Neural progenitor cell (in vitro differentiated cells): Measurements from ENCODE around the gene TBL1X. TPM values are rescaled to one million over a fixed set of nuclear protein-coding genes. Genes with fewer than 3 reads are reported as not detected.

Source experiments
- DNase-seq: peaks from one replicate; pipeline ENCODE4 v3.0.0-alpha.2; 2016; ENCODE audit warnings: low spot score
- H2AFZ ChIP-seq: fragments of 200-600 bp; sonication (generic); replicated peaks from 2 replicates; pipeline ENCODE4 v1.6.1; 2016; ENCODE audit warnings: antibody characterized with exemption
- H3F3A ChIP-seq: fragments of 200-600 bp; sonication (generic); 2 replicates; pipeline ENCODE4 v1.6.1; 2016; ENCODE audit warnings: antibody characterized with exemption, low read depth
- H3K27ac ChIP-seq: fragments of 200-600 bp; sonication (generic); 2 replicates; pipeline ENCODE4 v1.5.1; 2016; ENCODE audit warnings: mild to moderate bottlenecking
- H3K27me3 ChIP-seq: fragments of 200-600 bp; sonication (generic); 2 replicates; pipeline ENCODE4 v1.6.1; 2016; ENCODE audit warnings: mild to moderate bottlenecking, moderate library complexity
- H3K36me3 ChIP-seq: fragments of 200-600 bp; sonication (generic); 2 replicates; pipeline ENCODE4 v1.5.1; 2016
- H3K4me1 ChIP-seq: fragments of 200-600 bp; sonication (generic); 2 replicates; pipeline ENCODE4 v1.6.1; 2016; ENCODE audit warnings: mixed run types
- H3K4me2 ChIP-seq: fragments of 200-600 bp; sonication (generic); 2 replicates; pipeline ENCODE4 v1.6.1; 2016
- H3K4me3 ChIP-seq: fragments of 200-600 bp; sonication (generic); 2 replicates; pipeline ENCODE4 v1.5.1; 2016
- H3K79me2 ChIP-seq: fragments of 200-600 bp; sonication (generic); 2 replicates; pipeline ENCODE4 v1.6.1; 2016; ENCODE audit warnings: low read depth
- H3K9ac ChIP-seq: fragments of 200-600 bp; sonication (generic); 2 replicates; pipeline ENCODE4 v1.6.1; 2016
- H3K9me3 ChIP-seq: fragments of 200-600 bp; sonication (generic); 2 replicates; pipeline ENCODE4 v1.5.1; 2016; ENCODE audit warnings: low read depth
- H4K20me1 ChIP-seq: fragments of 200-600 bp; sonication (generic); 2 replicates; pipeline ENCODE4 v1.6.1; 2016; ENCODE audit warnings: low read depth
- H3K27ac Mint-ChIP-seq: 3 replicates; pipeline ENCODE4 v1.8.0; 2021; ENCODE audit warnings: mixed read lengths
- H3K27me3 Mint-ChIP-seq: 2 replicates; pipeline ENCODE4 v1.8.0; 2022; ENCODE audit warnings: low read depth, mild to moderate bottlenecking, inconsistent platforms, moderate library complexity, mixed read lengths; ENCODE audit not compliant: insufficient read depth
- H3K36me3 Mint-ChIP-seq: 3 replicates; pipeline ENCODE4 v1.8.0; 2021; ENCODE audit warnings: mixed read lengths
- H3K4me1 Mint-ChIP-seq: 3 replicates; pipeline ENCODE4 v1.8.0; 2021; ENCODE audit warnings: mixed read lengths
- H3K4me3 Mint-ChIP-seq: 3 replicates; pipeline ENCODE4 v1.8.0; 2021; ENCODE audit warnings: mild to moderate bottlenecking, moderate library complexity, mixed read lengths
- H3K9me3 Mint-ChIP-seq: 3 replicates; pipeline ENCODE4 v1.8.0; 2020; ENCODE audit warnings: mixed read lengths
- CTCF ChIP-seq: fragments of 200-600 bp; sonication (generic); IDR thresholded peaks from 2 replicates; pipeline ENCODE4 v1.5.1; 2017; ENCODE audit warnings: antibody characterized with exemption, mild to moderate bottlenecking
- EZH2 ChIP-seq: fragments of 200-600 bp; sonication (generic); IDR thresholded peaks from 2 replicates; pipeline ENCODE4 v1.6.1; 2017; ENCODE audit warnings: antibody characterized with exemption, mild to moderate bottlenecking, moderate library complexity
- EZH2phosphoT487 ChIP-seq: fragments of 200-600 bp; sonication (generic); IDR thresholded peaks from 2 replicates; pipeline ENCODE4 v1.6.1; 2017; ENCODE audit warnings: antibody characterized with exemption
- total RNA-seq: library from RNA; depleted of rRNA; stranded (reverse); fragments of >200 nt; gene quantifications from 2 replicates; pipeline ENCODE4 v1.2.3, GENCODE V29; 2015; ENCODE audit warnings: low replicate concordance

TBL1X gene
- total RNA-seq, 1 donor from 2014 or later: 35.7 TPM

- no peaks in the 10 kb centered on the region for H3K9me3 ChIP-seq
- H3K27ac ChIP-seq: no peak overlapping the region
- Mint-ChIP-seq H3K36me3 (no peaks in the 10 kb centered on the region), H3K27me3 (no peaks in the 10 kb centered on the region), H3K27ac (no peak overlapping the region), H3K9me3 (peaks cover 12% of the 10 kb centered on the region), H3K4me1 (peaks cover 6% of the 10 kb centered on the region), H3K4me3 (no peak overlapping the region)
- TF ChIP-seq CTCF (no peak), EZH2phosphoT487 (no peak), EZH2 (no peak)
- no peaks in the 10 kb centered on the region for H3K36me3 ChIP-seq
- no peak overlapping the region for H2AFZ ChIP-seq
- DNase-seq: no peak
- no peak overlapping the region for H3K9ac ChIP-seq
- no peak overlapping the region for H3K4me3 ChIP-seq
- no peaks in the 10 kb centered on the region for H3K79me2 ChIP-seq
- H3F3A ChIP-seq: no peaks in the 10 kb centered on the region
- no peaks in the 10 kb centered on the region for H3K27me3 ChIP-seq
- H3K4me1 ChIP-seq: no peaks in the 10 kb centered on the region
- H3K4me2 ChIP-seq: no peak overlapping the region
- H4K20me1 ChIP-seq: no peaks in the 10 kb centered on the region
These were observed 22.8 kb upstream of the TBL1X start for GRCh38 chrX:9442056-9442455.

- H3K27me3 ChIP-seq: no peaks in the 10 kb centered on the region
- H3K79me2 ChIP-seq: no peaks in the 10 kb centered on the region
- H3K4me2 ChIP-seq: no peak overlapping the region
- no peak overlapping the region for H3K4me3 ChIP-seq
- Mint-ChIP-seq H3K9me3 (peaks cover 12% of the 10 kb centered on the region), H3K27ac (no peak overlapping the region), H3K36me3 (no peaks in the 10 kb centered on the region), H3K4me3 (no peak overlapping the region), H3K4me1 (peaks cover 4% of the 10 kb centered on the region), H3K27me3 (no peaks in the 10 kb centered on the region)
- TF ChIP-seq EZH2 (no peak), EZH2phosphoT487 (no peak), CTCF (no peak)
- H3K27ac ChIP-seq: no peak overlapping the region
- no peaks in the 10 kb centered on the region for H3F3A ChIP-seq
- no peak overlapping the region for H3K9ac ChIP-seq
- no peak for DNase-seq
- no peaks in the 10 kb centered on the region for H3K36me3 ChIP-seq
- H3K4me1 ChIP-seq: peaks cover 4% of the 10 kb centered on the region
- no peaks in the 10 kb centered on the region for H4K20me1 ChIP-seq
- no peak overlapping the region for H2AFZ ChIP-seq
- H3K9me3 ChIP-seq: no peaks in the 10 kb centered on the region
These were observed 21.5 kb upstream of the TBL1X start for GRCh38 chrX:9443327-9443726.

- Histone ChIP-seq H3K27me3 (no peaks in the 10 kb centered on the region), H3K9ac (no peak overlapping the region), H4K20me1 (no peaks in the 10 kb centered on the region), H3F3A (no peaks in the 10 kb centered on the region), H2AFZ (no peak overlapping the region), H3K79me2 (no peaks in the 10 kb centered on the region), H3K27ac (no peak overlapping the region), H3K4me1 (peaks cover 4% of the 10 kb centered on the region), H3K36me3 (no peaks in the 10 kb centered on the region), H3K4me3 (no peak overlapping the region), H3K4me2 (no peak overlapping the region), H3K9me3 (no peaks in the 10 kb centered on the region)
- TF ChIP-seq EZH2phosphoT487 (no peak), CTCF (no peak), EZH2 (no peak)
- Mint-ChIP-seq H3K4me1 (no peaks in the 10 kb centered on the region), H3K9me3 (peaks cover 13% of the 10 kb centered on the region), H3K36me3 (no peaks in the 10 kb centered on the region), H3K4me3 (no peak overlapping the region), H3K27me3 (peaks cover 2% of the 10 kb centered on the region), H3K27ac (no peak overlapping the region)
- peak; percentile 28 for DNase-seq
These were observed 17.0 kb upstream of the TBL1X start for GRCh38 chrX:9447906-9448305.
